T-helper 2 cell treated with Interferon-gamma antibody and Interleukin-4, amounts not matched to agents 5 μg/mL and 100 μg/mL, for 36 hours (primary cell): ENCODE results near the gene MYL5.
"Not testable (repeated sequence)": the region's sequence is repeated elsewhere in the genome, so short reads cannot be mapped to it uniquely, and the experiment has no call there.

Experiments used
- DNase-seq: peaks from one replicate; pipeline ENCODE4 v3.0.0; 2021; ENCODE audit warnings: low spot score
- H3K27ac Mint-ChIP-seq: one replicate; pipeline ENCODE4 v1.8.0; 2021; ENCODE audit warnings: mild to moderate bottlenecking, mixed read lengths
- H3K27me3 Mint-ChIP-seq: one replicate; pipeline ENCODE4 v1.8.0; 2021; ENCODE audit warnings: low read depth, mixed read lengths
- H3K36me3 Mint-ChIP-seq: one replicate; pipeline ENCODE4 v1.8.0; 2021; ENCODE audit warnings: low read depth, mixed read lengths
- H3K4me1 Mint-ChIP-seq: one replicate; pipeline ENCODE4 v1.8.0; 2021; ENCODE audit warnings: low read depth, mixed read lengths
- H3K4me3 Mint-ChIP-seq: one replicate; pipeline ENCODE4 v1.8.0; 2022; ENCODE audit warnings: mild to moderate bottlenecking, moderate library complexity, mixed read lengths
- H3K9me3 Mint-ChIP-seq: one replicate; pipeline ENCODE4 v1.8.0; 2021; ENCODE audit warnings: mixed read lengths

The MYL5 gene

DNA sequence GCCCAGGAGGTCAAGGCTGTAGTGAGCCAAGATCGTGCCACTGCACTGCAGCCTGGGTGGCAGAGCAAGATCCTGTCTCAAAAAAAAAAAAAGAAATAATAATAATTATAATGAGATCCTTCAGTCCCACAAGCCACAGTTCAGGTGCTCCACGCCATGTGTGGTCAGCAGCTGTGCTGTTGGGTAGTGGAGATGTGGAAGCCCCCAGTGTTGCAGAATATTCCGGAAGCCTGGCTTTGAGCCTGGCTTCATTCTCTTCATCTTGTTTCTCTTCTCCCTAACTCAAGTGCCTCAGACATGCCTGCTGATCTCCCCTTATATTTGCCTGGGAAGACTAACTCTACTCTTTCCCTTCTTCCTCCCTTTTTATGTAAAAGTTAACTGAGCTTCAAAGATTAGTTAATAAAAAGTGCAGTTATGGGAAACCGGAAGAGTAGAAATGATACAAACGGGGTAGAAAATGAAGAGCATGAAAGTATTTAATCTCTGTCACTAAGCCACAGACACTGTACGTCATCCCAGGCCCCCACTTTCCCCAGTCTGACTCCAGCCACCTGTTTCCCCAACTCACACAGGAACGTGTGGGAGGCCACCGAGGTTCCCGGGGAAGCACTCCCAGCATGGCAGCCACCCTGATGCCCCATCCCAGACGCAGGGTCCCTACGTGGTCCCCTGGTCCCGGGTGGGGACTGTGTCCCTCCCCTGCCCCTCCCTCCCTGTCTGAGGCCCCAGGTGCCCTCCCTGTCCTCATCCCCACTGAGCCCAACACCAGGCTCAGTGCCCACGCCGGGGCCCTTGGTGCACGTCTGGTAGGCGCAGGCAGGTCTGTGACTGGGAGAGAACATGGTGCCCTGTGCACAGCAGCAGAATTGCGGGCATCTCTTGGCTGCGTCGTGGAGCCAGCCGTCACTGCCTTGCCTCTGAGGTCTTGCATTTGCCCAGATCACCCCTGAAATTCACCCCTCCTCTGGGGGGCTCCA lies 55.3 kb downstream of the MYL5 start:
- no peaks in the 10 kb centered on the region for H3K9me3 Mint-ChIP-seq
- H3K4me3 Mint-ChIP-seq = no peak overlapping the region
- no peaks in the 10 kb centered on the region for H3K4me1 Mint-ChIP-seq
- no peak for DNase-seq
- H3K36me3 Mint-ChIP-seq = peaks cover 22% of the 10 kb centered on the region
- no peak overlapping the region for H3K27ac Mint-ChIP-seq
- H3K27me3 Mint-ChIP-seq = no peaks in the 10 kb centered on the region

- peaks cover 27% of the 10 kb centered on the region for H3K36me3 Mint-ChIP-seq
- no peak for DNase-seq
- H3K4me3 Mint-ChIP-seq = no peak overlapping the region
- H3K27ac Mint-ChIP-seq = no peak overlapping the region
- no peaks in the 10 kb centered on the region for H3K27me3 Mint-ChIP-seq
- no peaks in the 10 kb centered on the region for H3K4me1 Mint-ChIP-seq
- H3K9me3 Mint-ChIP-seq = no peaks in the 10 kb centered on the region
Measured at GRCh38 chr4:730511-730910, 56.2 kb downstream of the MYL5 start.

GRCh38 chr4:730946-731904 lies 56.9 kb downstream of the MYL5 start:
- not testable (repeated sequence) for H3K4me3 Mint-ChIP-seq, H3K27me3 Mint-ChIP-seq, H3K9me3 Mint-ChIP-seq, DNase-seq, H3K4me1 Mint-ChIP-seq, H3K27ac Mint-ChIP-seq
- peaks cover 30% of the 10 kb centered on the region for H3K36me3 Mint-ChIP-seq
